DND-41 (cell line): ENCODE results near the gene AFF3.

ENCODE experiments used
- CTCF ChIP-seq: IDR thresholded peaks from 2 replicates; pipeline ENCODE4 v1.5.1; 2012; ENCODE audit warnings: borderline replicate concordance, low read length, moderate library complexity, mild to moderate bottlenecking; ENCODE audit not compliant: poor library complexity, severe bottlenecking; ENCODE audit errors: extremely low read depth
- EZH2 ChIP-seq: IDR thresholded peaks from 3 replicates; pipeline ENCODE4 v1.6.1; 2012; ENCODE audit warnings: borderline replicate concordance, low read depth, mild to moderate bottlenecking, moderate library complexity, low read length, inconsistent platforms; ENCODE audit not compliant: severe bottlenecking

GRCh38 chr2:99576775-99577174 lies 565.6 kb downstream of the AFF3 start:
- TF ChIP-seq CTCF (no peak), EZH2 (no peak)
